Skeletal muscle tissue (tissue), 4 donors: ENCODE results near the gene GALNT7. TPM values are rescaled to one million over a fixed set of nuclear protein-coding genes. Genes with fewer than 3 reads are reported as not detected.
"Not testable (repeated sequence)": the region's sequence is repeated elsewhere in the genome, so short reads cannot be mapped to it uniquely, and the experiment has no call there.

Experiments
- H3K27ac ChIP-seq: one replicate; pipeline ENCODE4 v1.7.0; 2013; ENCODE audit warnings: mild to moderate bottlenecking, low read depth, low read length, inconsistent platforms
- H3K27me3 ChIP-seq, 3 donors: one replicate each; pipeline ENCODE4 v1.7.0; 2013; ENCODE audit warnings: low read length in 3 of 3; ENCODE audit not compliant: control insufficient read depth in 3 of 3, insufficient read depth in 3 of 3
- H3K36me3 ChIP-seq, 3 donors: one replicate each; pipeline ENCODE4 v1.7.0; 2013; ENCODE audit warnings: low read length in 3 of 3; ENCODE audit not compliant: control insufficient read depth in 3 of 3, insufficient read depth in 3 of 3
- H3K4me1 ChIP-seq, 3 donors: one replicate each; pipeline ENCODE4 v1.7.0; 2013; ENCODE audit warnings: low read length in 3 of 3, mild to moderate bottlenecking in 3 of 3; ENCODE audit not compliant: control insufficient read depth in 3 of 3, insufficient read depth in 3 of 3
- H3K4me3 ChIP-seq, 3 donors: one replicate each; pipeline ENCODE4 v1.7.0; 2013; ENCODE audit warnings: low read length in 3 of 3
- H3K9ac ChIP-seq, 3 donors: one replicate each; pipeline ENCODE4 v1.7.0; 2013; ENCODE audit warnings: low read length in 3 of 3, mild to moderate bottlenecking in 3 of 3, moderate library complexity in 2 of 3, low read depth in 1 of 3
- H3K9me3 ChIP-seq, 3 donors: one replicate each; pipeline ENCODE4 v1.7.0; 2013; ENCODE audit warnings: low read length in 3 of 3; ENCODE audit not compliant: control insufficient read depth in 3 of 3
- total RNA-seq: library from RNA; depleted of rRNA; stranded (reverse); fragments of >200 nt; gene quantifications from one replicate; pipeline ENCODE4 v1.2.3, GENCODE V29; 2014
- donor health status: Osteomylitis.

Gene GALNT7
- total RNA-seq, 1 donor from 2014 or later: 18.8 TPM

DNA sequence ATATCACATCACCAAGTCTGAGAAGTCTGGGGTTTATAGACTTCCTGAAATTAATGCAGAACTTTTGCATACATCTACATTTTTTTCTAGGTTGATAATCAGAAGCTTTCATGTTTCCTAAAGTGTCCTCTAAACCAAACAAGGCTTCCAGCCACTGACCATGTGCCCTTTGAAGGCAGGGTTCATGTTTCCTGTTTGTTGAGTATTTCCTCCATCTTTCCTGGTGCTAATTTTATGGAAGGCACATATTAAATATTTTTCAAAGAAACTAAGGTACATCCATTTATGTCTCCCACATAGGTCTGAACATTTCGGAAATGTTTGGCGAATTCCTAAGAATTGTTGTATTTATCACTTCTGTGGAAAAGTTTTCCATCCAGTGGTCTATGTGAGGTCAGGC is 5.6 kb downstream of the GALNT7 start:
- no peaks in the 10 kb centered on the region for H3K36me3 ChIP-seq
- no peak overlapping the region for H3K27ac ChIP-seq

DNA sequence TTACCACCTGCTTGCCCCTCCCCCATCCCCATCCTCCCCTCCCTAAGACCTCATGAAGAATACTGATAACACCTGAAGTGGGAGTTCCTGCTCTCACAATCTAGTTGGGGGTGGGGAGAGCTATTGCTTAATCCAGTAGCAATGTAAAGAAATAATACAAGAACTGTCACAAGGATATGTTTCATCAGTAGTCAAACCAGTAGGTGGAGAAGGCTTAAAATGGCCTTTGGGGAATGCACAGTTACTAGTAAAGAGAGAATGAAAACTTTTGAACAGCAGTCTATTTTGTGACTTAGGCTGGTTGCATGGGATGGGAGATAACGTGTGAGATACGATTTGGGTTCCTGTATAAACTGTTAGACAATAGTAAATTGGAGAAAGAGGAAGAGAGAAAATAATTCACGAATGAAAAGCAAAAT is 6.0 kb downstream of the GALNT7 start:
- H3K36me3 ChIP-seq: no peaks in the 10 kb centered on the region
- H3K27ac ChIP-seq: no peak overlapping the region
- no peak overlapping the region for H3K4me3 ChIP-seq
- no peaks in the 10 kb centered on the region for H3K9me3 ChIP-seq
- no peak overlapping the region for H3K9ac ChIP-seq
- peaks cover 0 to 12% (median 6%) of the 10 kb centered on the region in 3 donors for H3K4me1 ChIP-seq
- peaks cover 0 to 17% (median 6%) of the 10 kb centered on the region in 3 donors for H3K27me3 ChIP-seq

More for the DNA sequence above, 5.6 kb downstream of the GALNT7 start:
- Histone ChIP-seq H3K9me3 (no peaks in the 10 kb centered on the region), H3K4me1 (peaks cover 0 to 12% (median 6%) of the 10 kb centered on the region in 3 donors), H3K27me3 (peaks cover 0 to 17% (median 6%) of the 10 kb centered on the region in 3 donors), H3K4me3 (no peak overlapping the region), H3K9ac (no peak overlapping the region)

DNA sequence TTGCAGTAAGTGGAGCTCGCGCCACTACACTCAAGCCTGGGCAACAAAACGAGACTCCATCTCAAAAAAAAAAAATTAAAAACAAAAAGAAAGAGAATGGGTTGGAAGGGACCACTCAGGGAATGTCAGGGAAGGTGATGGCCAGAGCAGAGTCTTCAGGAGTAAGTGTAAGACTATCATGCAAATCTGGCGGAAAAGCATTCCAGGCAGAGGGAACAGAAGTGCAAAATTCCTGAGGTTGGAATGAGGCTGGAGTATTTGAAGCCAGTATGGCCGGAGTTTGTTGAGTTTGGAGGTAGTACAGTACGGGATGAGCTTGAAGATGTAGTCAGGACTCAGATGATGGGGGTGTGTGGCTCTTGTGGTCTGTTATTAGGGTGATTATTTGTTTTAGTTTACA is 7.4 kb downstream of the GALNT7 start:
- Histone ChIP-seq H3K4me1 (peaks cover 0 to 4% (median 0%) of the 10 kb centered on the region in 3 donors), H3K36me3 (no peaks in the 10 kb centered on the region), H3K9ac (no peak overlapping the region), H3K27ac (no peak overlapping the region), H3K9me3 (no peaks in the 10 kb centered on the region), H3K27me3 (peaks cover 0 to 13% (median 4%) of the 10 kb centered on the region in 3 donors), H3K4me3 (no peak overlapping the region)

DNA sequence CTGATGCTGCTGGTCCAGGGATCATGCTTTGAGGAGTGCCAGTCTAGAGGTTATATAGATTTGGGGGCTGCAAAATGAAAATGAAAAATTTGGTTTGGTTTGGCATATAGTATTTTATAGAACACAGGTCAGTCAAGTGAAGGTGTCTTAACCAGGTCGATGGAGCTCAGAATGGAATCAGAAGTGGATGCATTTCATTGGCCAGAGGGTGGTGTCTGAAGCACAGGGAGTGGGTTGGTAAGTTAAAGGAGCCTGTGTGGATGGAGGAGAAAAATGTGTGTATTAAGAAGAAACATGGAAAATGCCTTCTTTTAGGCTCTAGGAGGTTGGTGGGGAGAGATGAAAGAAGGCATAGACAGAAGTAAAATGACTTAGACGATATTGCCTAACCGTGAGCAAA is 8.6 kb downstream of the GALNT7 start:
- Histone ChIP-seq H3K36me3 (no peaks in the 10 kb centered on the region), H3K27ac (no peak overlapping the region), H3K4me1 (peaks cover 0 to 2% (median 0%) of the 10 kb centered on the region in 3 donors), H3K27me3 (peaks cover 0 to 2% (median 0%) of the 10 kb centered on the region in 3 donors), H3K9ac (no peak overlapping the region), H3K4me3 (no peak overlapping the region), H3K9me3 (no peaks in the 10 kb centered on the region)

- Histone ChIP-seq H3K4me3 (no peak overlapping the region), H3K4me1 (no peaks in the 10 kb centered on the region), H3K27me3 (no peaks in the 10 kb centered on the region), H3K27ac (no peak overlapping the region), H3K36me3 (no peaks in the 10 kb centered on the region), H3K9ac (no peak overlapping the region), H3K9me3 (no peaks in the 10 kb centered on the region)
These were observed 9.5 kb downstream of the GALNT7 start for GRCh38 chr4:173178144-173178543.

GRCh38 chr4:173181848-173182247 is 13.2 kb downstream of the GALNT7 start:
- Histone ChIP-seq H3K4me3 (no peak overlapping the region), H3K4me1 (no peaks in the 10 kb centered on the region), H3K27ac (no peak overlapping the region), H3K9ac (no peak overlapping the region), H3K9me3 (no peaks in the 10 kb centered on the region), H3K36me3 (no peaks in the 10 kb centered on the region), H3K27me3 (no peaks in the 10 kb centered on the region)

DNA sequence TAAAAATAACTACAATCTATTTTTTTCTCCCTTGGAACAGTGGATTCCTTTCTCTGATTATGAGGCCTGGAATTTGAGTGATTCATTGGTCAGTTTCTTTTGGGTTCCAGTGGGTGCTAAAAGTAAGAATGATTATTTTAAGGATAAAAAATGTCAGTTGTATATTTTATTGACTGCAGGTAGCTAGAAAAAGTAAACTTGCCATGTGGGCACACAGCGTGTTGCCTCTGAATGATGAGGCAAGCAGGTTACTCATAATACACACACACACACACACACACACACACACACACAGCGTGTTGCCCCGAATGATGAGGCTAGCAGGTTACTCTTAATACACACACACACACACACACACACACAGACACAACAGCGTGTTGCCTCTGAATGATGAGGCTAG is 13.8 kb downstream of the GALNT7 start:
- Histone ChIP-seq H3K27me3 (no peaks in the 10 kb centered on the region), H3K4me1 (no peaks in the 10 kb centered on the region), H3K9me3 (no peaks in the 10 kb centered on the region), H3K27ac (no peak overlapping the region), H3K9ac (no peak overlapping the region), H3K36me3 (no peaks in the 10 kb centered on the region), H3K4me3 (no peak overlapping the region)

GRCh38 chr4:173183659-173184247 is 15.1 kb downstream of the GALNT7 start:
- not testable (repeated sequence) for H3K4me3 ChIP-seq, H3K27ac ChIP-seq

DNA sequence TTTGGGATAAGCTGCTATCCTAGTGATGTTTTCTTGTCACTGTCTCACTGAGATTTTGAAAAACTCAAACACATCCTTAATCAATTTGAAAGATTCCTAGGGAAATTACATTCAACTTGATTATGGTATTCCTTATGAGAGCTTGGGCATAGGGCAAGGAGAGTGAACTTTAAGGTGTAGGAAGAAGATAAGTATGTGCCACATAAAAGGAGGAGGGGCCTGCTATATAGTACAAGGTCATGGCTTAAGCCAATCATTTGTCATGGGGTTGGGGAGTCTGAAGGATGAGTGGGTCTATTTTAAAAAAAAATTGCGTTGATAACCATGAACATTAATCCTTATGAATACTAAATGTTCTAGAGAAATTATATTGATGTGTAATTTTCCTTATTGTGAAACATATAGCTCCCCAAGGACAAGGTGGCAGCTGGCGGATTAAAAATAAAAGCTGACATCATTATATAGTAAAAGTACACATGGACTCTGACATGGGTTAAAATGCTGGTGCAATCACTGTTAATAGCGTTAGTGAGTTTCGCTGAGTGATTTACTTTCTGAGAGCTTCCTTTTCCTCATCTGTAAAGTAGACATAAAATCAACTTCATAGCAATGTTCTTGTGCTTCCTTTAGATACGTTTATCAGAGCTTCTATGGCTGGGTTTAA is 17.4 kb downstream of the GALNT7 start:
- Histone ChIP-seq H3K9ac (no peak overlapping the region), H3K4me3 (no peak overlapping the region), H3K9me3 (no peaks in the 10 kb centered on the region), H3K27ac (no peak overlapping the region), H3K4me1 (no peaks in the 10 kb centered on the region), H3K36me3 (no peaks in the 10 kb centered on the region), H3K27me3 (no peaks in the 10 kb centered on the region)

More at GRCh38 chr4:173183659-173184247, 15.1 kb downstream of the GALNT7 start:
- H3K4me1 ChIP-seq, H3K27me3 ChIP-seq, H3K9me3 ChIP-seq, H3K9ac ChIP-seq, H3K36me3 ChIP-seq: not testable (repeated sequence)

GRCh38 chr4:173187732-173188131 is 19.1 kb downstream of the GALNT7 start:
- no peaks in the 10 kb centered on the region for H3K36me3 ChIP-seq
- H3K4me3 ChIP-seq: no peak overlapping the region
- H3K9me3 ChIP-seq: no peaks in the 10 kb centered on the region
- H3K27me3 ChIP-seq: no peaks in the 10 kb centered on the region
- H3K27ac ChIP-seq: no peak overlapping the region
- H3K9ac ChIP-seq: no peak overlapping the region
- H3K4me1 ChIP-seq: no peaks in the 10 kb centered on the region
